Astrocyte of the cerebellum (primary cell): ENCODE measurements around the gene UPK3A.

Source experiments
- DNase-seq: peaks from one replicate; pipeline ENCODE4 v3.0.0-alpha.2; 2011; ENCODE audit warnings: low read depth
- H3K4me3 ChIP-seq: 2 replicates; pipeline ENCODE4 v1.5.1; 2011; ENCODE audit warnings: mild to moderate bottlenecking, low read depth, low read length, moderate library complexity
- CTCF ChIP-seq: IDR thresholded peaks from 2 replicates; pipeline ENCODE4 v1.5.1; 2012; ENCODE audit warnings: low read length, low read depth, moderate library complexity, mild to moderate bottlenecking; ENCODE audit errors: missing control alignments
- in situ Hi-C: cut with HindIII; loops from 2 replicates; pipeline ENCODE4 v1.10.0; 2017; ENCODE audit warnings: low sequenced_read_pairs

The UPK3A gene

GRCh38 chr22:45304971-45305370 lies 20.2 kb downstream of the UPK3A start:
- in situ Hi-C loops = no loop called here
- no peak for DNase-seq
- no peak for TF ChIP-seq CTCF
- no peak overlapping the region for H3K4me3 ChIP-seq

- in situ Hi-C loops = no loop called here
- no peak for DNase-seq
- no peak overlapping the region for H3K4me3 ChIP-seq
- TF ChIP-seq CTCF = no peak
Measured at GRCh38 chr22:45305456-45306075, 20.8 kb downstream of the UPK3A start.

GRCh38 chr22:45306139-45306538 lies 21.4 kb downstream of the UPK3A start:
- in situ Hi-C loops = no loop called here
- no peak overlapping the region for H3K4me3 ChIP-seq
- no peak for DNase-seq
- no peak for TF ChIP-seq CTCF

GRCh38 chr22:45308391-45308956 lies 23.7 kb downstream of the UPK3A start:
- in situ Hi-C loops = no loop called here
- no peak overlapping the region for H3K4me3 ChIP-seq
- no peak for TF ChIP-seq CTCF
- DNase-seq = no peak

- peak overlapping the region; percentile 81 for H3K4me3 ChIP-seq
- DNase-seq = no peak
- in situ Hi-C loops = no loop called here
- TF ChIP-seq CTCF = no peak
Measured at GRCh38 chr22:45308957-45309421, 24.2 kb downstream of the UPK3A start.

- in situ Hi-C loops = no loop called here
- peak; percentile 70 for DNase-seq
- peak within 1 kb of the TSS; percentile 81 for H3K4me3 ChIP-seq
- TF ChIP-seq CTCF = no peak
Measured at GRCh38 chr22:45309422-45310227, 24.9 kb downstream of the UPK3A start, which contains the start of gene FAM118A. Gene FAM118A (plus strand): TSS chr22:45309934. CDS start chr22:45322380, 12,446 bp downstream.
